ENCODE results near the gene LRRC8D.
"Not testable (repeated sequence)": the region's sequence is repeated elsewhere in the genome, so short reads cannot be mapped to it uniquely, and the experiment has no call there.

DNA sequence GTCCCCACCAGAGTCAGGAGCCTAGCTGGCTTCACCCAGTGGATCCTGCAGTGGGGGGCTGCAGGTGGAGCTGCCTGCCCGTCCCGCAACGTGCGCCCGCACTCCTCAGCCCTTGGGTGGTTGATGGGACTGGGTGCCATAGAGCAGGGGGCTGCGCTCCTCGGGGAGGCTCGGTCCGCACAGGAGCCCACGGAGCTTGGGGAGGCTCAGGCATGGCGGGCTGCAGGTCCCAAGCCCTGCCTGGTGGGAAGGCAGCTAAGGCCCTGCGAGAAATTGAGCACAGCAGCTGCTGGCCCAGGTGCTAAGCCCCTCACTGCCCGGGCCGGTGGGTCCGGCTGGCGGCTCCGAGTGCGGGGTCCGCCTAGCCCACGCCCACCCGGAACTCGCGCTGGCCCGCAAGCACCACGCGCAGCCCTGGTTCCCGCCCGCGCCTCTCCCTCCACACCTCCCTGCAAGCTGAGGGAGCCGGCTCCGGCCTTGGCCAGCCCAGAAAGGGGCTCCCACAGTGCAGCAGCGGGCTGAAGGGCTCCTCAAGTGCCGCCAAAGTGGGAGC is 163.8 kb downstream of the LRRC8D start:
- not testable (repeated sequence) for TF ChIP-seq CTCF (conservative IDR thresholded peaks at IDR 0.05; ENCODE audit: low read depth, low read length); EZH2 (IDR thresholded peaks at IDR 0.05; ENCODE audit: low read length, unreplicated experiment)
